ENCODE measurements around the gene FLT1. TPM values are rescaled to one million over a fixed set of nuclear protein-coding genes. Genes with fewer than 3 reads are reported as not detected.

FLT1 gene
- total and polyA plus RNA-seq, 7 donors = 9.0 to 38.6 (median 15.6) TPM

GRCh38 chr13:28380319-28380718 is 114.6 kb downstream of the FLT1 start:
- intact Hi-C loops (cut with DNase I) = no loop called here
- H3K4me3 ChIP-seq = no peak overlapping the region
- H3K36me3 ChIP-seq (ENCODE audit: insufficient read depth in 1 of 2, low read depth in 1 of 2) = no peaks in the 10 kb centered on the region
- H3K27me3 ChIP-seq (ENCODE audit: insufficient read depth in 3 of 3, low read length in 2 of 3) = peaks cover 0 to 2% (median 0%) of the 10 kb centered on the region in 3 donors
- H3K27ac ChIP-seq = no peak overlapping the region
- 94 to 96% (median 94%) methylated on average over 3 of the region's 3 CpGs for WGBS, 3 donors
- TF ChIP-seq CTCF (IDR thresholded peaks at IDR 0.05) = no peak
- ATAC-seq (no peak), DNase-seq (no peak)
- H3K9me3 ChIP-seq = no peaks in the 10 kb centered on the region
- no peaks in the 10 kb centered on the region for H3K4me1 ChIP-seq

- no peak overlapping the region for H3K4me3 ChIP-seq
- TF ChIP-seq CTCF (IDR thresholded peaks at IDR 0.05) = no peak
- no peaks in the 10 kb centered on the region for H3K36me3 ChIP-seq (ENCODE audit: insufficient read depth in 1 of 2, low read depth in 1 of 2)
- ATAC-seq = no peak
- WGBS, 3 donors = 61 to 67% (median 65%) methylated on average over 10 to 12 of the region's 12 CpGs
- intact Hi-C loops (cut with DNase I) = no loop called here
- no peak for DNase-seq
- H3K4me1 ChIP-seq = no peaks in the 10 kb centered on the region
- H3K27me3 ChIP-seq (ENCODE audit: insufficient read depth in 3 of 3, low read length in 2 of 3) = peaks cover 0 to 2% (median 0%) of the 10 kb centered on the region in 3 donors
- H3K9me3 ChIP-seq = no peaks in the 10 kb centered on the region
- no peak overlapping the region for H3K27ac ChIP-seq
These were observed 115.4 kb downstream of the FLT1 start for GRCh38 chr13:28379371-28380083.

GRCh38 chr13:28376604-28377003 is 118.3 kb downstream of the FLT1 start:
- peaks cover 0 to 2% (median 0%) of the 10 kb centered on the region in 3 donors for H3K27me3 ChIP-seq (ENCODE audit: insufficient read depth in 3 of 3, low read length in 2 of 3)
- H3K4me1 ChIP-seq = no peaks in the 10 kb centered on the region
- H3K27ac ChIP-seq = no peak overlapping the region
- no peaks in the 10 kb centered on the region for H3K9me3 ChIP-seq
- TF ChIP-seq CTCF (IDR thresholded peaks at IDR 0.05) = no peak
- H3K4me3 ChIP-seq = no peak overlapping the region
- intact Hi-C loops (cut with DNase I) = no loop called here
- no peak for ATAC-seq
- no peaks in the 10 kb centered on the region for H3K36me3 ChIP-seq (ENCODE audit: insufficient read depth in 1 of 2, low read depth in 1 of 2)
- no peak for DNase-seq
- 65 to 79% (median 71%) methylated on average over 2 of the region's 2 CpGs for WGBS, 3 donors

GRCh38 chr13:28375250-28375930 is 119.5 kb downstream of the FLT1 start:
- WGBS, 3 donors = 51 to 59% (median 55%) methylated on average over 5 of the region's 5 CpGs
- ATAC-seq = no peak
- DNase-seq = no peak
- Histone ChIP-seq H3K4me1 (no peaks in the 10 kb centered on the region), H3K9me3 (no peaks in the 10 kb centered on the region), H3K27me3 (ENCODE audit: insufficient read depth in 3 of 3, low read length in 2 of 3) (peaks cover 0 to 2% (median 0%) of the 10 kb centered on the region in 3 donors), H3K36me3 (ENCODE audit: insufficient read depth in 1 of 2, low read depth in 1 of 2) (no peaks in the 10 kb centered on the region), H3K4me3 (no peak overlapping the region), H3K27ac (no peak overlapping the region)
- TF ChIP-seq CTCF (IDR thresholded peaks at IDR 0.05) = no peak
- intact Hi-C loops (cut with DNase I) = no loop called here

Data from psoas muscle (tissue), 8 donors.